Activated naive CD8-positive, alpha-beta T cell (primary cell): ENCODE results near the gene PRPSAP2.

ENCODE experiments used
- H3K27ac Mint-ChIP-seq: one replicate; pipeline ENCODE4 v1.8.0; 2021; ENCODE audit warnings: mixed read lengths
- H3K27me3 Mint-ChIP-seq: one replicate; pipeline ENCODE4 v1.8.0; 2021; ENCODE audit warnings: mixed read lengths
- H3K36me3 Mint-ChIP-seq: one replicate; pipeline ENCODE4 v1.8.0; 2021; ENCODE audit warnings: mixed read lengths
- H3K4me1 Mint-ChIP-seq: one replicate; pipeline ENCODE4 v1.8.0; 2021; ENCODE audit warnings: low read depth, mixed read lengths
- H3K4me3 Mint-ChIP-seq: one replicate; pipeline ENCODE4 v1.8.0; 2021; ENCODE audit warnings: mild to moderate bottlenecking, mixed read lengths
- H3K9me3 Mint-ChIP-seq: one replicate; pipeline ENCODE4 v1.8.0; 2021; ENCODE audit warnings: low read depth, mixed read lengths

The PRPSAP2 gene

GRCh38 chr17:18970582-18971480 lies 112.9 kb downstream of the PRPSAP2 start:
- peaks cover 2% of the 10 kb centered on the region for H3K36me3 Mint-ChIP-seq
- H3K27ac Mint-ChIP-seq: no peak overlapping the region
- peaks cover 4% of the 10 kb centered on the region for H3K4me1 Mint-ChIP-seq

GRCh38 chr17:18971801-18972200 lies 113.9 kb downstream of the PRPSAP2 start:
- H3K36me3 Mint-ChIP-seq: peaks cover 2% of the 10 kb centered on the region
- H3K4me1 Mint-ChIP-seq: peaks cover 3% of the 10 kb centered on the region
- H3K4me3 Mint-ChIP-seq: no peak overlapping the region
- no peak overlapping the region for H3K27ac Mint-ChIP-seq
- no peaks in the 10 kb centered on the region for H3K27me3 Mint-ChIP-seq
- no peaks in the 10 kb centered on the region for H3K9me3 Mint-ChIP-seq

More at GRCh38 chr17:18970582-18971480, 112.9 kb downstream of the PRPSAP2 start:
- Mint-ChIP-seq H3K27me3 (no peaks in the 10 kb centered on the region), H3K9me3 (no peaks in the 10 kb centered on the region), H3K4me3 (no peak overlapping the region)

- Mint-ChIP-seq H3K36me3 (peaks cover 2% of the 10 kb centered on the region), H3K27ac (peak overlapping the region; percentile 54), H3K4me1 (peaks cover 3% of the 10 kb centered on the region), H3K27me3 (no peaks in the 10 kb centered on the region), H3K9me3 (no peaks in the 10 kb centered on the region), H3K4me3 (no peak overlapping the region)
These were observed 116.6 kb downstream of the PRPSAP2 start for GRCh38 chr17:18974407-18975149.

- H3K27me3 Mint-ChIP-seq: no peaks in the 10 kb centered on the region
- H3K27ac Mint-ChIP-seq: no peak overlapping the region
These were observed 117.7 kb downstream of the PRPSAP2 start for GRCh38 chr17:18975597-18975996.

GRCh38 chr17:18976201-18976600 lies 118.3 kb downstream of the PRPSAP2 start:
- peaks cover 3% of the 10 kb centered on the region for H3K4me1 Mint-ChIP-seq

More at GRCh38 chr17:18975597-18975996, 117.7 kb downstream of the PRPSAP2 start:
- Mint-ChIP-seq H3K4me1 (peaks cover 3% of the 10 kb centered on the region), H3K9me3 (no peaks in the 10 kb centered on the region), H3K4me3 (no peak overlapping the region), H3K36me3 (no peaks in the 10 kb centered on the region)

GRCh38 chr17:18977021-18977420 lies 119.1 kb downstream of the PRPSAP2 start:
- H3K9me3 Mint-ChIP-seq: no peaks in the 10 kb centered on the region
- peaks cover 3% of the 10 kb centered on the region for H3K4me1 Mint-ChIP-seq
- H3K27ac Mint-ChIP-seq: no peak overlapping the region
- no peaks in the 10 kb centered on the region for H3K36me3 Mint-ChIP-seq
- H3K4me3 Mint-ChIP-seq: no peak overlapping the region
- H3K27me3 Mint-ChIP-seq: no peaks in the 10 kb centered on the region

More at GRCh38 chr17:18976201-18976600, 118.3 kb downstream of the PRPSAP2 start:
- Mint-ChIP-seq H3K4me3 (no peak overlapping the region), H3K9me3 (no peaks in the 10 kb centered on the region), H3K27ac (no peak overlapping the region), H3K36me3 (no peaks in the 10 kb centered on the region), H3K27me3 (no peaks in the 10 kb centered on the region)

GRCh38 chr17:18977646-18978045 lies 119.7 kb downstream of the PRPSAP2 start:
- Mint-ChIP-seq H3K36me3 (no peaks in the 10 kb centered on the region), H3K27me3 (no peaks in the 10 kb centered on the region), H3K27ac (no peak overlapping the region), H3K4me1 (peaks cover 3% of the 10 kb centered on the region), H3K4me3 (no peak overlapping the region), H3K9me3 (no peaks in the 10 kb centered on the region)

- no peaks in the 10 kb centered on the region for H3K27me3 Mint-ChIP-seq
- H3K36me3 Mint-ChIP-seq: no peaks in the 10 kb centered on the region
- H3K4me3 Mint-ChIP-seq: no peak overlapping the region
- H3K9me3 Mint-ChIP-seq: no peaks in the 10 kb centered on the region
- H3K4me1 Mint-ChIP-seq: peaks cover 3% of the 10 kb centered on the region
- H3K27ac Mint-ChIP-seq: no peak overlapping the region
These were observed 120.1 kb downstream of the PRPSAP2 start for GRCh38 chr17:18978050-18978449.

- H3K27me3 Mint-ChIP-seq: no peaks in the 10 kb centered on the region
- no peaks in the 10 kb centered on the region for H3K36me3 Mint-ChIP-seq
- no peak overlapping the region for H3K27ac Mint-ChIP-seq
- peaks cover 3% of the 10 kb centered on the region for H3K4me1 Mint-ChIP-seq
- H3K4me3 Mint-ChIP-seq: no peak overlapping the region
- no peaks in the 10 kb centered on the region for H3K9me3 Mint-ChIP-seq
These were observed 120.7 kb downstream of the PRPSAP2 start for GRCh38 chr17:18978655-18979054.
